Kidney (tissue), 14 donors: Measurements from ENCODE around the gene SLC49A3. TPM values are rescaled to one million over a fixed set of nuclear protein-coding genes. Genes with fewer than 3 reads are reported as not detected.

Experiments
- DNase-seq, 5 donors: peaks; one replicate each; pipeline ENCODE4 v3.0.0-alpha.2; 2013 to 2020
- FAIRE-seq: peaks from 2 replicates; lab custom pipeline; 2012; peaks lifted over from hg19 to GRCh38; lab: Jason Lieb, UNC
- H3K27ac ChIP-seq, 2 donors: one replicate each; pipeline ENCODE4 v1.7.0; 2013; ENCODE audit warnings: low read depth in 2 of 2, low read length in 2 of 2, inconsistent platforms in 1 of 2
- H3K27me3 ChIP-seq: one replicate; pipeline ENCODE4 v1.7.1; 2013; ENCODE audit warnings: low read length, inconsistent platforms; ENCODE audit not compliant: control insufficient read depth, insufficient read depth
- H3K36me3 ChIP-seq, 3 donors: one replicate each; pipeline versions ENCODE4 v1.7.0 to v1.7.1; 2013; ENCODE audit warnings: low read length in 3 of 3, control low read depth in 1 of 3, inconsistent platforms in 1 of 3; ENCODE audit not compliant: insufficient read depth in 3 of 3, control insufficient read depth in 2 of 3
- H3K4me1 ChIP-seq, 3 donors: one replicate each; pipeline versions ENCODE4 v1.7.0 to v1.7.1; 2013; ENCODE audit warnings: low read length in 3 of 3, inconsistent platforms in 1 of 3, low read depth in 1 of 3; ENCODE audit not compliant: control insufficient read depth in 2 of 3, insufficient read depth in 2 of 3
- H3K4me3 ChIP-seq, 3 donors: one replicate each; pipeline versions ENCODE4 v1.7.0 to v1.8.1; 2013; ENCODE audit warnings: low read length in 3 of 3, control low read depth in 1 of 3, inconsistent platforms in 1 of 3
- H3K9ac ChIP-seq, 3 donors: one replicate each; pipeline versions ENCODE4 v1.7.0 to v1.7.1; 2013; ENCODE audit warnings: low read length in 3 of 3, control low read depth in 1 of 3, inconsistent platforms in 1 of 3
- H3K9me3 ChIP-seq, 3 donors: one replicate each; pipeline versions ENCODE4 v1.7.0 to v1.7.1; 2013; ENCODE audit warnings: low read length in 3 of 3, control low read depth in 1 of 3, inconsistent platforms in 1 of 3; ENCODE audit not compliant: control insufficient read depth in 2 of 3, insufficient read depth in 1 of 3
- intact Hi-C: fragments of 100-400 bp; cut with DNase I; formaldehyde crosslinking; loops from one replicate; pipeline ENCODE4 v1.11.1; 2022
- polyA plus RNA-seq: library from polyadenylated mRNA; stranded (reverse); fragments of 350-450 nt; fragmentation: Illumina TruSeq; extraction: RNeasy Lipid Tissue Mini Kit (QIAGEN cat#74804); gene quantifications from one replicate; pipeline ENCODE4 v1.2.3, GENCODE V29; 2014; ENCODE audit warnings: low read depth, low replicate concordance; ENCODE audit not compliant: insufficient read depth
- total RNA-seq: library from RNA; stranded (reverse); fragmentation: NEBNext Ultra II Directional; extraction: Animal tissue kit (Norgen Biotek cat#: 25700); gene quantifications from one replicate; pipeline ENCODE4 v1.2.1, GENCODE V29; 2021
- TF ChIP-seq, protein P1 (sequence below): IDR thresholded peaks from 3 replicates; pipeline ENCODE4 v1.5.1; 2012; ENCODE audit warnings: mild to moderate bottlenecking, moderate library complexity, borderline replicate concordance; ENCODE audit not compliant: insufficient read depth; ENCODE audit errors: extremely low read depth
- donor health status: control.
- donor health status: control.
- donor health status: control.
- donor health status: control.
- donor health status: control.
- donor health status: DM: yes; HTN: yes; CAD: no.
- donor health status: Normal renal cell carcinoma (clear cell type).

Gene SLC49A3
- total and polyA plus RNA-seq, 2 donors from 2014 or later, result 12.6 to 18.2 TPM

DNA sequence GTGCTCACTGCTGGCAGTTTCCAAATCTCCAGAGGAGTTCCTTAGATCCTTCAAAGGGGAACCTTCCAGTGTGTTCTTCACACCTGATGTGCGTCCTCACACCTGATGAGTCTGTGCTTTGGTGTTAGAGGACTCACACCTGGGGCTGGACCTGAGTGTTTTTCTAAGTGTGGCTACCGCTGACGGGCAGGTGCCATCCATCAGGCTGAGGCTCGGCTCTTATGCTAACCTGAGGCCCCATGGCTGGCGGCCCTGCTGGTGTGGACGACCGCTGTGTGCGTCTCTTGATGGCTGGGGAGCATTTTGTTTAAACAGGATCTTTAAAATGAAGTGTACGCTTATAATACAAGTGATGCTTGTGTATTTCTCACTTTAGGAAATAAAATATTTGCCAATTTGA, 45.1 kb upstream of the SLC49A3 start:
- FAIRE-seq (no peak), DNase-seq (no peak)
- intact Hi-C loops, result no loop called here
- Histone ChIP-seq H3K9me3 (no peaks in the 10 kb centered on the region), H3K36me3 (peaks cover 5 to 37% (median 20%) of the 10 kb centered on the region in 3 donors), H3K27ac (no peak overlapping the region), H3K4me1 (no peaks in the 10 kb centered on the region), H3K4me3 (no peak overlapping the region), H3K27me3 (no peaks in the 10 kb centered on the region), H3K9ac (no peak overlapping the region)
- TF ChIP-seq, protein P1, sequence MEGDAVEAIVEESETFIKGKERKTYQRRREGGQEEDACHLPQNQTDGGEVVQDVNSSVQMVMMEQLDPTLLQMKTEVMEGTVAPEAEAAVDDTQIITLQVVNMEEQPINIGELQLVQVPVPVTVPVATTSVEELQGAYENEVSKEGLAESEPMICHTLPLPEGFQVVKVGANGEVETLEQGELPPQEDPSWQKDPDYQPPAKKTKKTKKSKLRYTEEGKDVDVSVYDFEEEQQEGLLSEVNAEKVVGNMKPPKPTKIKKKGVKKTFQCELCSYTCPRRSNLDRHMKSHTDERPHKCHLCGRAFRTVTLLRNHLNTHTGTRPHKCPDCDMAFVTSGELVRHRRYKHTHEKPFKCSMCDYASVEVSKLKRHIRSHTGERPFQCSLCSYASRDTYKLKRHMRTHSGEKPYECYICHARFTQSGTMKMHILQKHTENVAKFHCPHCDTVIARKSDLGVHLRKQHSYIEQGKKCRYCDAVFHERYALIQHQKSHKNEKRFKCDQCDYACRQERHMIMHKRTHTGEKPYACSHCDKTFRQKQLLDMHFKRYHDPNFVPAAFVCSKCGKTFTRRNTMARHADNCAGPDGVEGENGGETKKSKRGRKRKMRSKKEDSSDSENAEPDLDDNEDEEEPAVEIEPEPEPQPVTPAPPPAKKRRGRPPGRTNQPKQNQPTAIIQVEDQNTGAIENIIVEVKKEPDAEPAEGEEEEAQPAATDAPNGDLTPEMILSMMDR, result no peak

DNA sequence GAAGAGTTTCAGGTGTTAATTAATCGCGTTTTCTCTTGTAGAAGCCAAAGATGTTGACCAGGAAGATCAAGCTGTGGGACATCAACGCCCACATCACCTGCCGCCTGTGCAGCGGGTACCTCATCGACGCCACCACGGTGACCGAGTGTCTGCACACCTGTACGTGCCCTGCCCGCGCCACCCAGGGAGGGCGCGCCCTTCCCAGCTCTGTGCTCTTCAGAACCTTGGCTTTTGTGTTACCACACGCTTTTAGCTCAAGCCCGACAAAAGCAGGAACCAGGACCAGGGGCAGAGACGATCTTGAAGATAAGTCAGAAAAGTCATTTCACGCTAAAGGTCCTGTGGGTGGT, 44.7 kb upstream of the SLC49A3 start:
- Histone ChIP-seq H3K9me3 (no peaks in the 10 kb centered on the region), H3K9ac (no peak overlapping the region), H3K4me1 (no peaks in the 10 kb centered on the region), H3K27ac (no peak overlapping the region), H3K27me3 (no peaks in the 10 kb centered on the region), H3K4me3 (no peak overlapping the region), H3K36me3 (peaks cover 5 to 37% (median 20%) of the 10 kb centered on the region in 3 donors)
- DNase-seq (no peak), FAIRE-seq (no peak)
- intact Hi-C loops, result no loop called here
- TF ChIP-seq, protein P1, result no peak

DNA sequence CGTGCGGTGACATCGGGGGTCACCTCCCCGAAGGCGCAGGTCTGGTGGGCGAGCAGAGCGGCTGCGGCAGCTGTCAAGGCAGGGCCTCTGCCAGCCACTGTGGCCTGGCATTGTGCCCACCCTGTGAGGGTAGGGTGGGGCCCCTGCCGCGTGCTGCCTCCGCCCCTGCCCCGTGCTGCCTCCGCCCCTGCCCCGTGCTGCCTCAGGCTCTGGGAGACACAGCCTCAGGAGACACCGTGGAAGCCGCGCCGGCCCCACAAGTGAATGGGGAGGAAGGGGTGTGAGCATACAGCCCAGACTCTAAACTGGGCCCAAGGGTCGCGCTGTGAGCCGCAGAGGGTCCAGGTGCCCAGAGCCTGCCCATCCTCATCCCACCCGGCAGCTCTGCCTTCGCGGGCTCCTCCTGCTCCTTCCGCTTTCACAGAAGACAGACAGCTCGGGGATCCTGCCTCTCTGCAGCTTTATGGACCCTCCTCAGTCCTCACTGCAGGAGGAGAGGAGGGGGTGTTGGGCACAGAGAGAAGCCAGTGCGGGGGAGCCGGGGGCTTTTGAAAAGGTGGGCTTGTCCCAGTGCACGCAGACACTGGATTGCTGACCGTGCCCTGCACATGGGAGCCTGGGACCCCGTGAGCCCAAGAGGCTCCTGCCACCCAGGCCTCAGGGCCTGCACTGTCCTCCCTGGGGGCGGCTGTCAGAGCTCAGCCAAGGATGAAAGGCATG, 44.1 kb upstream of the SLC49A3 start:
- no peaks in the 10 kb centered on the region for H3K4me1 ChIP-seq
- no peaks in the 10 kb centered on the region for H3K27me3 ChIP-seq
- no peak overlapping the region for H3K9ac ChIP-seq
- DNase-seq (no peak), FAIRE-seq (no peak)
- H3K4me3 ChIP-seq, result no peak overlapping the region
- H3K27ac ChIP-seq, result no peak overlapping the region
- TF ChIP-seq, protein P1, result no peak
- H3K36me3 ChIP-seq, result peaks cover 3 to 37% (median 20%) of the 10 kb centered on the region in 3 donors
- H3K9me3 ChIP-seq, result no peaks in the 10 kb centered on the region
- intact Hi-C loops, result no loop called here
